H54 (cell line): ENCODE measurements around the gene GAGE12G.
"Not testable (repeated sequence)": the region's sequence is repeated elsewhere in the genome, so short reads cannot be mapped to it uniquely, and the experiment has no call there.

Experiments used
- DNase-seq: peaks from one replicate; pipeline ENCODE4 v3.0.0; 2011; ENCODE audit warnings: low spot score, mixed read lengths; ENCODE audit not compliant: insufficient read length
- FAIRE-seq: peaks from 3 replicates; lab custom pipeline; 2011; peaks lifted over from hg19 to GRCh38; lab: Jason Lieb, UNC
- POLR2A ChIP-seq: IDR thresholded peaks from 2 replicates; pipeline ENCODE4 v1.6.1; 2011; ENCODE audit warnings: low read depth, mild to moderate bottlenecking, low read length

The GAGE12G gene

GRCh38 chrX:49570100-49570499 lies at the start of gene GAGE12G:
Gene GAGE12G (plus strand): TSS chrX:49570400. CDS start chrX:49571555, 1,155 bp downstream.
- not testable (repeated sequence) for DNase-seq, FAIRE-seq

GRCh38 chrX:49531877-49532276 lies 38.3 kb upstream of the GAGE12G start, which contains the start of gene GAGE12C:
Gene GAGE12C (plus strand): TSS chrX:49532177. CDS start chrX:49533332, 1,155 bp downstream.
- DNase-seq, FAIRE-seq: not testable (repeated sequence)

GRCh38 chrX:49541433-49541832 lies 28.8 kb upstream of the GAGE12G start, which contains the start of gene GAGE12D:
Gene GAGE12D (plus strand): TSS chrX:49541733. CDS start chrX:49542888, 1,155 bp downstream.
- not testable (repeated sequence) for FAIRE-seq, DNase-seq

GRCh38 chrX:49550989-49551388 lies 19.2 kb upstream of the GAGE12G start, which contains the start of gene GAGE12E:
Gene GAGE12E (plus strand): TSS chrX:49551289. CDS start chrX:49552444, 1,155 bp downstream.
- FAIRE-seq, DNase-seq: not testable (repeated sequence)

GRCh38 chrX:49560542-49560941 lies 9.7 kb upstream of the GAGE12G start, which contains the start of gene GAGE12F:
Gene GAGE12F (plus strand): TSS chrX:49560842. CDS start chrX:49561997, 1,155 bp downstream.
- not testable (repeated sequence) for FAIRE-seq

GRCh38 chrX:49568728-49569127 lies 1.5 kb upstream of the GAGE12G start:
- DNase-seq, FAIRE-seq: not testable (repeated sequence)

More at GRCh38 chrX:49560542-49560941, 9.7 kb upstream of the GAGE12G start, which contains the start of gene GAGE12F:
- not testable (repeated sequence) for DNase-seq

GRCh38 chrX:49569152-49569551 lies 1.0 kb upstream of the GAGE12G start:
- not testable (repeated sequence) for FAIRE-seq, DNase-seq

GRCh38 chrX:49579649-49580048 lies 9.4 kb downstream of the GAGE12G start, which contains the start of gene GAGE12H:
Gene GAGE12H (plus strand): TSS chrX:49579949. CDS start chrX:49581104, 1,155 bp downstream.
- not testable (repeated sequence) for DNase-seq, FAIRE-seq

- not testable (repeated sequence) for DNase-seq, FAIRE-seq
These were observed 19.0 kb downstream of the GAGE12G start, which contains the start of gene GAGE2A for GRCh38 chrX:49589196-49589595. Gene GAGE2A (plus strand): TSS chrX:49589496. CDS start chrX:49590651, 1,155 bp downstream.

GRCh38 chrX:49589769-49590478 lies 19.7 kb downstream of the GAGE12G start:
- DNase-seq, FAIRE-seq: not testable (repeated sequence)

- FAIRE-seq, DNase-seq: not testable (repeated sequence)
These were observed 20.3 kb downstream of the GAGE12G start for GRCh38 chrX:49590488-49590887.

GRCh38 chrX:49598720-49599119 lies 28.5 kb downstream of the GAGE12G start, which contains the start of gene GAGE1:
Gene GAGE1 (plus strand): TSS chrX:49599020. CDS start chrX:49600175, 1,155 bp downstream.
- DNase-seq, FAIRE-seq: not testable (repeated sequence)

GRCh38 chrX:49610718-49611310 lies 40.6 kb downstream of the GAGE12G start:
- DNase-seq (no peak), FAIRE-seq (no peak)
- TF ChIP-seq POLR2A = no peak

- DNase-seq (no peak), FAIRE-seq (no peak)
- no peak for TF ChIP-seq POLR2A
These were observed 48.4 kb downstream of the GAGE12G start for GRCh38 chrX:49618574-49618973.
